ENCODE data around the gene RALB. TPM values are rescaled to one million over a fixed set of nuclear protein-coding genes. Genes with fewer than 3 reads are reported as not detected.
"Not testable (repeated sequence)": the region's sequence is repeated elsewhere in the genome, so short reads cannot be mapped to it uniquely, and the experiment has no call there.

RALB gene
- total RNA-seq, 4 donors from 2014 or later = 22.4 to 42.8 (median 34.9) TPM

- 94 to 95% methylated on average over 5 of the region's 5 CpGs for WGBS, 2 donors
- TF ChIP-seq POLR2A (IDR thresholded peaks at IDR 0.05) (no peak), CTCF (IDR thresholded peaks at IDR 0.05) (no peak)
- peak in 1 of 2 donors; percentile 40 for DNase-seq (ENCODE audit: low spot score in 2 of 2)
- intact Hi-C loops (cut with DNase I; ENCODE audit: low total_unique reads) = no loop called here
- no peak overlapping the region for H3K4me3 ChIP-seq (ENCODE audit: low read depth, poor library complexity, severe bottlenecking)
Observed at GRCh38 chr2:120305937-120306490, 53.4 kb downstream of the RALB start.

- 52 to 60% methylated on average over 7 of the region's 7 CpGs for WGBS, 2 donors
- intact Hi-C loops (cut with DNase I; ENCODE audit: low total_unique reads) = no loop called here
- DNase-seq (ENCODE audit: low spot score in 2 of 2) = no peak
- no peak for TF ChIP-seq CTCF (IDR thresholded peaks at IDR 0.05)
- TF ChIP-seq POLR2A (IDR thresholded peaks at IDR 0.05) = no peak
- H3K4me3 ChIP-seq (ENCODE audit: low read depth, poor library complexity, severe bottlenecking) = no peak overlapping the region
Observed at GRCh38 chr2:120307482-120307881, 54.8 kb downstream of the RALB start.

GRCh38 chr2:120308038-120308910 is 55.6 kb downstream of the RALB start:
- H3K4me3 ChIP-seq (ENCODE audit: low read depth, poor library complexity, severe bottlenecking) = no peak overlapping the region
- 85% methylated on average over 16 of the region's 16 CpGs for WGBS, 2 donors
- TF ChIP-seq POLR2A (IDR thresholded peaks at IDR 0.05) = no peak
- TF ChIP-seq CTCF (IDR thresholded peaks at IDR 0.05) = no peak
- intact Hi-C loops (cut with DNase I; ENCODE audit: low total_unique reads) = no loop called here
- peak in 1 of 2 donors; percentile 56 for DNase-seq (ENCODE audit: low spot score in 2 of 2)

- no peak overlapping the region for H3K4me3 ChIP-seq (ENCODE audit: low read depth, poor library complexity, severe bottlenecking)
- 89 to 96% methylated on average over 6 of the region's 6 CpGs for WGBS, 2 donors
- intact Hi-C loops (cut with DNase I; ENCODE audit: low total_unique reads) = loop anchor here (10.0 kb wide), 1 partner anchor 195 kb away; no protein-coding TSS in a partner anchor
- no peak for DNase-seq (ENCODE audit: low spot score in 2 of 2)
- TF ChIP-seq POLR2A (IDR thresholded peaks at IDR 0.05) (no peak), CTCF (IDR thresholded peaks at IDR 0.05) (no peak)
Observed at GRCh38 chr2:120310136-120310535, 57.5 kb downstream of the RALB start.

GRCh38 chr2:120310841-120311240 is 58.2 kb downstream of the RALB start:
- not testable (repeated sequence) for H3K4me3 ChIP-seq (ENCODE audit: low read depth, poor library complexity, severe bottlenecking)
- intact Hi-C loops (cut with DNase I; ENCODE audit: low total_unique reads) = loop anchor here (10.0 kb wide), 1 partner anchor 196 kb away; no protein-coding TSS in a partner anchor
- WGBS, 2 donors = 95 to 96% methylated on average over 8 of the region's 8 CpGs
- peak in 1 of 2 donors; percentile 49 for DNase-seq (ENCODE audit: low spot score in 2 of 2)

- peak in 1 of 2 donors; percentile 77 for DNase-seq (ENCODE audit: low spot score in 2 of 2)
- TF ChIP-seq POLR2A (IDR thresholded peaks at IDR 0.05) = no peak
- TF ChIP-seq CTCF (IDR thresholded peaks at IDR 0.05) = no peak
- H3K4me3 ChIP-seq (ENCODE audit: low read depth, poor library complexity, severe bottlenecking) = no peak overlapping the region
- intact Hi-C loops (cut with DNase I; ENCODE audit: low total_unique reads) = loop anchor here (10.0 kb wide), 1 partner anchor 197 kb away; no protein-coding TSS in a partner anchor
- WGBS, 2 donors = 75 to 86% methylated on average over 6 of the region's 6 CpGs
Observed at GRCh38 chr2:120312076-120312475, 59.4 kb downstream of the RALB start.

Measured in lower leg skin (tissue), 4 donors.